Neural cell (in vitro differentiated cells): ENCODE data around the gene KIF13A. TPM values are rescaled to one million over a fixed set of nuclear protein-coding genes. Genes with fewer than 3 reads are reported as not detected.

ENCODE experiments used
- H2AFZ ChIP-seq: fragments of 200-600, 300-800 bp; sonication (generic), shearing (Covaris generic); 2 replicates; pipeline ENCODE4 v1.6.0; 2014; ENCODE audit warnings: low read depth, mild to moderate bottlenecking, antibody characterized with exemption, low read length, moderate library complexity
- H3F3A ChIP-seq: fragments of 200-600 bp; shearing (Covaris generic); 2 replicates; pipeline ENCODE4 v1.6.1; 2016; ENCODE audit warnings: mild to moderate bottlenecking, moderate library complexity, mixed read lengths, antibody characterized with exemption, low read length; ENCODE audit not compliant: insufficient read depth, poor library complexity, severe bottlenecking
- H3K27ac ChIP-seq: fragments of 200-600, 300-800 bp; sonication (generic), shearing (Covaris generic); 2 replicates; pipeline ENCODE4 v1.5.1; 2014; ENCODE audit warnings: mild to moderate bottlenecking, low read length, moderate library complexity
- H3K27me3 ChIP-seq: fragments of 300-800, 200-600 bp; sonication (generic), shearing (Covaris generic); 2 replicates; pipeline ENCODE4 v1.6.0; 2014; ENCODE audit warnings: mild to moderate bottlenecking, low read depth, low read length, moderate library complexity; ENCODE audit not compliant: insufficient read depth
- H3K36me3 ChIP-seq: fragments of 300-800, 200-600 bp; sonication (generic), shearing (Covaris generic); 2 replicates; pipeline ENCODE4 v1.5.1; 2014; ENCODE audit warnings: mild to moderate bottlenecking, antibody characterized with exemption, low read length, moderate library complexity; ENCODE audit not compliant: insufficient read depth
- H3K4me2 ChIP-seq: fragments of 300-800, 200-600 bp; sonication (generic), shearing (Covaris generic); 2 replicates; pipeline ENCODE4 v1.6.0; 2014; ENCODE audit warnings: mild to moderate bottlenecking, low read length
- H3K4me3 ChIP-seq: fragments of 300-800, 200-600 bp; sonication (generic), shearing (Covaris generic); 2 replicates; pipeline ENCODE4 v1.5.1; 2014; ENCODE audit warnings: mild to moderate bottlenecking, low read length, moderate library complexity
- H3K79me2 ChIP-seq: fragments of 200-600 bp; shearing (Covaris generic); replicated peaks from 2 replicates; pipeline ENCODE4 v1.6.0; 2014; ENCODE audit warnings: mild to moderate bottlenecking, low read length, moderate library complexity; ENCODE audit not compliant: insufficient read depth
- H3K9ac ChIP-seq: fragments of 300-800, 200-600 bp; sonication (generic), shearing (Covaris generic); 2 replicates; pipeline ENCODE4 v1.6.1; 2016; ENCODE audit warnings: mild to moderate bottlenecking, low read length, mixed read lengths
- H3K9me2 ChIP-seq: fragments of 200-600 bp; shearing (Covaris generic); 2 replicates; pipeline ENCODE4 v1.6.1; 2016; ENCODE audit warnings: mild to moderate bottlenecking, low read length, mixed read lengths; ENCODE audit not compliant: insufficient read depth
- H3K9me3 ChIP-seq: fragments of 200-600, 300-800 bp; sonication (generic), shearing (Covaris generic); 2 replicates; pipeline ENCODE4 v1.6.1; 2016; ENCODE audit warnings: mild to moderate bottlenecking, mixed run types, low read length, moderate library complexity, mixed read lengths
- H4K20me1 ChIP-seq: fragments of 200-600 bp; shearing (Covaris generic); 2 replicates; pipeline ENCODE4 v1.6.1; 2016; ENCODE audit warnings: mild to moderate bottlenecking, mixed run types; ENCODE audit not compliant: insufficient read depth
- CTCF ChIP-seq: fragments of 450-650 bp; IDR thresholded peaks from 2 replicates; pipeline ENCODE4 v1.5.1; 2014; ENCODE audit warnings: antibody characterized with exemption, mild to moderate bottlenecking, moderate library complexity; ENCODE audit not compliant: poor library complexity, severe bottlenecking
- EP300 ChIP-seq: fragments of 450-650 bp; conservative IDR thresholded peaks from 2 replicates; pipeline ENCODE4 v1.6.1; 2014; ENCODE audit warnings: antibody characterized with exemption, mild to moderate bottlenecking, moderate library complexity; ENCODE audit not compliant: poor library complexity, severe bottlenecking
- EZH2 ChIP-seq: fragments of 200-600, 300-800 bp; shearing (Covaris generic), sonication (generic); IDR thresholded peaks from 2 replicates; pipeline ENCODE4 v1.6.1; 2014; ENCODE audit warnings: antibody characterized with exemption, low read length, borderline replicate concordance, mild to moderate bottlenecking; ENCODE audit not compliant: insufficient read depth, poor library complexity, severe bottlenecking
- MXI1 ChIP-seq: fragments of 450-650 bp; conservative IDR thresholded peaks from 2 replicates; pipeline ENCODE4 v1.6.1; 2014; ENCODE audit warnings: antibody characterized with exemption, mild to moderate bottlenecking; ENCODE audit not compliant: poor library complexity, severe bottlenecking
- POLR2AphosphoS5 ChIP-seq: IDR thresholded peaks from 2 replicates; pipeline ENCODE4 v1.6.1; 2012
- RAD21 ChIP-seq: fragments of 450-650 bp; conservative IDR thresholded peaks from 2 replicates; pipeline ENCODE4 v1.6.1; 2014; ENCODE audit warnings: antibody characterized with exemption, mild to moderate bottlenecking, moderate library complexity
- SMC3 ChIP-seq: fragments of 450-650 bp; conservative IDR thresholded peaks from 2 replicates; pipeline ENCODE4 v1.6.1; 2014; ENCODE audit warnings: antibody characterized with exemption, mild to moderate bottlenecking, moderate library complexity; ENCODE audit not compliant: poor library complexity
- TAF1 ChIP-seq: IDR thresholded peaks from 2 replicates; pipeline ENCODE4 v1.6.1; 2012; ENCODE audit warnings: low read depth
- polyA plus RNA-seq: library from polyadenylated mRNA; depleted of rRNA; stranded (reverse); fragments of >200 nt; gene quantifications from 2 replicates; pipeline ENCODE4 v1.2.3, GENCODE V29; 2014
- TF ChIP-seq, protein P1 (sequence below): IDR thresholded peaks from 2 replicates; pipeline ENCODE4 v1.6.1; 2012; ENCODE audit warnings: borderline replicate concordance

The KIF13A gene
- polyA plus RNA-seq, 1 donor from 2014 or later = 9.4 TPM

- Histone ChIP-seq H3K27ac (no peak overlapping the region), H3K79me2 (no peaks in the 10 kb centered on the region), H3K9ac (no peak overlapping the region), H3K36me3 (no peaks in the 10 kb centered on the region), H3F3A (no peaks in the 10 kb centered on the region), H3K9me3 (no peaks in the 10 kb centered on the region), H3K4me2 (no peak overlapping the region), H3K4me3 (no peak overlapping the region), H3K27me3 (no peaks in the 10 kb centered on the region), H4K20me1 (no peaks in the 10 kb centered on the region), H3K9me2 (no peaks in the 10 kb centered on the region), H2AFZ (no peak overlapping the region)
- no peak for TF ChIP-seq SMC3
Observed at GRCh38 chr6:17856306-17856705, 131.1 kb downstream of the KIF13A start.

- H3K4me2 ChIP-seq = no peak overlapping the region
- no peaks in the 10 kb centered on the region for H3F3A ChIP-seq
- H4K20me1 ChIP-seq = no peaks in the 10 kb centered on the region
- H3K9me2 ChIP-seq = no peaks in the 10 kb centered on the region
- H3K9ac ChIP-seq = no peak overlapping the region
- TF ChIP-seq CTCF = no peak
- no peak for TF ChIP-seq TAF1
- no peak for TF ChIP-seq EP300
- TF ChIP-seq SMC3 = no peak
- no peak for TF ChIP-seq MXI1
- TF ChIP-seq EZH2 = no peak
- TF ChIP-seq, protein P1, sequence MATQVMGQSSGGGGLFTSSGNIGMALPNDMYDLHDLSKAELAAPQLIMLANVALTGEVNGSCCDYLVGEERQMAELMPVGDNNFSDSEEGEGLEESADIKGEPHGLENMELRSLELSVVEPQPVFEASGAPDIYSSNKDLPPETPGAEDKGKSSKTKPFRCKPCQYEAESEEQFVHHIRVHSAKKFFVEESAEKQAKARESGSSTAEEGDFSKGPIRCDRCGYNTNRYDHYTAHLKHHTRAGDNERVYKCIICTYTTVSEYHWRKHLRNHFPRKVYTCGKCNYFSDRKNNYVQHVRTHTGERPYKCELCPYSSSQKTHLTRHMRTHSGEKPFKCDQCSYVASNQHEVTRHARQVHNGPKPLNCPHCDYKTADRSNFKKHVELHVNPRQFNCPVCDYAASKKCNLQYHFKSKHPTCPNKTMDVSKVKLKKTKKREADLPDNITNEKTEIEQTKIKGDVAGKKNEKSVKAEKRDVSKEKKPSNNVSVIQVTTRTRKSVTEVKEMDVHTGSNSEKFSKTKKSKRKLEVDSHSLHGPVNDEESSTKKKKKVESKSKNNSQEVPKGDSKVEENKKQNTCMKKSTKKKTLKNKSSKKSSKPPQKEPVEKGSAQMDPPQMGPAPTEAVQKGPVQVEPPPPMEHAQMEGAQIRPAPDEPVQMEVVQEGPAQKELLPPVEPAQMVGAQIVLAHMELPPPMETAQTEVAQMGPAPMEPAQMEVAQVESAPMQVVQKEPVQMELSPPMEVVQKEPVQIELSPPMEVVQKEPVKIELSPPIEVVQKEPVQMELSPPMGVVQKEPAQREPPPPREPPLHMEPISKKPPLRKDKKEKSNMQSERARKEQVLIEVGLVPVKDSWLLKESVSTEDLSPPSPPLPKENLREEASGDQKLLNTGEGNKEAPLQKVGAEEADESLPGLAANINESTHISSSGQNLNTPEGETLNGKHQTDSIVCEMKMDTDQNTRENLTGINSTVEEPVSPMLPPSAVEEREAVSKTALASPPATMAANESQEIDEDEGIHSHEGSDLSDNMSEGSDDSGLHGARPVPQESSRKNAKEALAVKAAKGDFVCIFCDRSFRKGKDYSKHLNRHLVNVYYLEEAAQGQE = no peak
- TF ChIP-seq RAD21 = no peak
- TF ChIP-seq POLR2AphosphoS5 = no peak
- H2AFZ ChIP-seq = no peak overlapping the region
- H3K79me2 ChIP-seq = no peaks in the 10 kb centered on the region
- no peak overlapping the region for H3K27ac ChIP-seq
- no peak overlapping the region for H3K4me3 ChIP-seq
- H3K27me3 ChIP-seq = no peaks in the 10 kb centered on the region
- no peaks in the 10 kb centered on the region for H3K36me3 ChIP-seq
- H3K9me3 ChIP-seq = no peaks in the 10 kb centered on the region
Observed at GRCh38 chr6:17855381-17855780, 132.1 kb downstream of the KIF13A start.

DNA sequence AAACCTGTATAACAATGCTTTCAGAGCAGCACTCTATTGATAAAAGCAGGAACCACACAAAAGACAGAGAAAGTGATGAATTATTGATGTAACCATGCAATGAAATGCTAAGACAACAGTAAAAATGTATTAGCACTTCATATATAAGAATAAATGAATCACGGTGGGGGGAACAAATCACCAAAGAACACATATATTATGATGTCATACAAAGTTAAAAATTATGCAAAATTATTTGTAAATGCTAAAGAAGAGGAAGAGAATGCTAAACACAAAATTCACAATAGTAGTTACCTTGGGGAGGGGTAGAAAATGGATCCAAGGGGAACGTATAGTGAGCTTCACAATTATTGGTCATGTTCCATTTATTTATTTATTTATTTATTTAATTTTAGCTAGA, 133.9 kb downstream of the KIF13A start:
- H4K20me1 ChIP-seq = no peaks in the 10 kb centered on the region

More for the DNA sequence above, 133.9 kb downstream of the KIF13A start:
- H3K27ac ChIP-seq = no peak overlapping the region
- no peak overlapping the region for H2AFZ ChIP-seq
- no peak overlapping the region for H3K4me2 ChIP-seq
- no peaks in the 10 kb centered on the region for H3K79me2 ChIP-seq
- H3K9me3 ChIP-seq = no peaks in the 10 kb centered on the region
- TF ChIP-seq EP300 (no peak), CTCF (no peak), SMC3 (no peak), MXI1 (no peak)
- TF ChIP-seq, protein P1 = no peak
- no peak overlapping the region for H3K9ac ChIP-seq
- H3F3A ChIP-seq = no peaks in the 10 kb centered on the region
- H3K27me3 ChIP-seq = no peaks in the 10 kb centered on the region
- H3K36me3 ChIP-seq = no peaks in the 10 kb centered on the region
- no peak overlapping the region for H3K4me3 ChIP-seq
- H3K9me2 ChIP-seq = no peaks in the 10 kb centered on the region
